Measurements from ENCODE around the gene CDH12. TPM values are rescaled to one million over a fixed set of nuclear protein-coding genes. Genes with fewer than 3 reads are reported as not detected.
"Not testable (repeated sequence)": the region's sequence is repeated elsewhere in the genome, so short reads cannot be mapped to it uniquely, and the experiment has no call there.

CDH12 gene
- total RNA-seq, 2 donors from 2014 or later = 0.90 to 1.9 TPM

DNA sequence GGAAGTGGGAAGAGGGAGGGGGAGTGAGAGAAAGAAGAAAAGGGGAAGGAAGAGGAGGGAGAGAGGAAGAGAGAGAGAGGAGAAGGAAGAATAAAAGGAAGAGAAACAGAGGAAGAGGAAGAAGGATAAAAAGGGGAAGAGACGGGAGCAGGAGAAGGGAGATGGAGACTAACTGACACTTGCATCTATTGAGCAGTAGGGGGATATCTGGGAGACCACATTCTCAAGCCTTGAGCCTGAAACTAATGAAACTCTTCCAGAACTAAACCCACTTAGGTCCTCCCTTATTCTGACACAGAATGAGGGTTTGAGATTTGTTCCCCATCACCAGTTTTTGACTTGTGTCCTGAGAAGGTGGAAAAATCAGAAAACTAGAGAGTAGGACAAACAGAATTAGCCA is 533.3 kb downstream of the CDH12 start:
- TF ChIP-seq, protein P1, sequence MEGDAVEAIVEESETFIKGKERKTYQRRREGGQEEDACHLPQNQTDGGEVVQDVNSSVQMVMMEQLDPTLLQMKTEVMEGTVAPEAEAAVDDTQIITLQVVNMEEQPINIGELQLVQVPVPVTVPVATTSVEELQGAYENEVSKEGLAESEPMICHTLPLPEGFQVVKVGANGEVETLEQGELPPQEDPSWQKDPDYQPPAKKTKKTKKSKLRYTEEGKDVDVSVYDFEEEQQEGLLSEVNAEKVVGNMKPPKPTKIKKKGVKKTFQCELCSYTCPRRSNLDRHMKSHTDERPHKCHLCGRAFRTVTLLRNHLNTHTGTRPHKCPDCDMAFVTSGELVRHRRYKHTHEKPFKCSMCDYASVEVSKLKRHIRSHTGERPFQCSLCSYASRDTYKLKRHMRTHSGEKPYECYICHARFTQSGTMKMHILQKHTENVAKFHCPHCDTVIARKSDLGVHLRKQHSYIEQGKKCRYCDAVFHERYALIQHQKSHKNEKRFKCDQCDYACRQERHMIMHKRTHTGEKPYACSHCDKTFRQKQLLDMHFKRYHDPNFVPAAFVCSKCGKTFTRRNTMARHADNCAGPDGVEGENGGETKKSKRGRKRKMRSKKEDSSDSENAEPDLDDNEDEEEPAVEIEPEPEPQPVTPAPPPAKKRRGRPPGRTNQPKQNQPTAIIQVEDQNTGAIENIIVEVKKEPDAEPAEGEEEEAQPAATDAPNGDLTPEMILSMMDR (conservative IDR thresholded peaks at IDR 0.05) = peak; percentile 74
- no peaks in the 10 kb centered on the region for H3K36me3 ChIP-seq (ENCODE audit: control insufficient read depth, insufficient read depth, low read length)
- H3K27ac ChIP-seq (ENCODE audit: low read depth, low read length) = no peak overlapping the region
- H3K9ac ChIP-seq (ENCODE audit: extremely low read depth, low read length, poor library complexity, severe bottlenecking) = no peak overlapping the region
- H3K27me3 ChIP-seq (ENCODE audit: control insufficient read depth, insufficient read depth, low read length, poor library complexity, severe bottlenecking) = no peaks in the 10 kb centered on the region
- no peaks in the 10 kb centered on the region for H3K27me3 Mint-ChIP-seq (ENCODE audit: insufficient read depth)
- H3K36me3 Mint-ChIP-seq (ENCODE audit: low read depth) = no peaks in the 10 kb centered on the region
- no peak for DNase-seq
- H3K4me1 ChIP-seq (ENCODE audit: control insufficient read depth, insufficient read depth, low read length) = no peaks in the 10 kb centered on the region
- H3K4me3 Mint-ChIP-seq = no peak overlapping the region
- H3K4me1 Mint-ChIP-seq = no peaks in the 10 kb centered on the region
- no peaks in the 10 kb centered on the region for H3K9me3 ChIP-seq (ENCODE audit: control insufficient read depth, low read length)
- no peak overlapping the region for H3K4me3 ChIP-seq (ENCODE audit: low read length)
- WGBS, 2 experiments (ENCODE audit: insufficient coverage in 1 of 2, insufficient read length in 1 of 2) = 57 to 81% methylated on average over 1 of the region's 1 CpG
- H3K27ac Mint-ChIP-seq = no peak overlapping the region
- no peaks in the 10 kb centered on the region for H3K9me3 Mint-ChIP-seq

DNA sequence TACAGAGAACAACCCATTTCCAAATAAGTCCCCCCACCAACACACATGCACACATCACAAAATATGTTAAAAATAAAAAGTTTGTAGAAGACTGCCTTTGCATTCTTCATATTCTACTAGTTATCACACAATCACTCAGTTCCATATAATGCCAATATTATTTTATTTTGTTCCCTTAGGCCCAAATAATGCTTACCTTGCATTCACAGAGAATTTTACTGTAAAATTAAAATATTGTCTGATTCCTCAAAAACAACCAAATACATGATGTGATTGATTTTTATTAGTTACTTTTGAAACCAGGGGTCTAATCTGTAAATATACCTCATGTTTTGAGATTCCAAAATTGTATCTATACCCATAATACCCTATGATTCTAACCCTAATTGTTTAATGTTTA is 536.9 kb downstream of the CDH12 start:
- no peaks in the 10 kb centered on the region for H3K9me3 ChIP-seq (ENCODE audit: control insufficient read depth, low read length)
- H3K27ac ChIP-seq (ENCODE audit: low read depth, low read length) = no peak overlapping the region
- H3K36me3 ChIP-seq (ENCODE audit: control insufficient read depth, insufficient read depth, low read length) = no peaks in the 10 kb centered on the region
- TF ChIP-seq, protein P1 (conservative IDR thresholded peaks at IDR 0.05) = no peak
- Mint-ChIP-seq H3K27ac (no peak overlapping the region), H3K36me3 (ENCODE audit: low read depth) (no peaks in the 10 kb centered on the region), H3K9me3 (no peaks in the 10 kb centered on the region), H3K4me1 (no peaks in the 10 kb centered on the region), H3K27me3 (ENCODE audit: insufficient read depth) (no peaks in the 10 kb centered on the region), H3K4me3 (no peak overlapping the region)
- no peak for DNase-seq
- no peaks in the 10 kb centered on the region for H3K4me1 ChIP-seq (ENCODE audit: control insufficient read depth, insufficient read depth, low read length)
- no peak overlapping the region for H3K9ac ChIP-seq (ENCODE audit: extremely low read depth, low read length, poor library complexity, severe bottlenecking)
- H3K4me3 ChIP-seq (ENCODE audit: low read length) = no peak overlapping the region
- H3K27me3 ChIP-seq (ENCODE audit: control insufficient read depth, insufficient read depth, low read length, poor library complexity, severe bottlenecking) = no peaks in the 10 kb centered on the region

DNA sequence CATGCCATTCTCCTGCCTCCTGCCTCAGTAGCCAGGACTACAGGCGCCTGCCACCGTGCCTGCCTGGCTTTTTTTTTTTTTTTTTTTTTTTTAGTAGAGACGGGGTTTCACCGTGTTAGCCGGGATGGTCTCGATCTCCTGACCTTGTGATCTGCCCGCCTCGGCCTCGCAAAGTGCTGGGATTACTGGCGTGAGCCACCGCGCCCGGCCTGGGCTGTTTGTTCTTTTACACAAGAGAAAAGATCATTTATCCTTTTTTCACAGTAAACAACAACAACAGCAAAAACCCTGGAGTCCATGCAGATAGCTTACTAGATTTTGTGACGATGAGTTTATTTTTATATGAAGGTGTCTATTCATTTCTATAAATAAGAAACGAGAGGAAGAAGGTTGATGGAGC is 538.1 kb downstream of the CDH12 start:
- not testable (repeated sequence) for H3K27ac ChIP-seq (ENCODE audit: low read depth, low read length); H3K27me3 Mint-ChIP-seq (ENCODE audit: insufficient read depth); DNase-seq; H3K9ac ChIP-seq (ENCODE audit: extremely low read depth, low read length, poor library complexity, severe bottlenecking); H3K9me3 ChIP-seq (ENCODE audit: control insufficient read depth, low read length); H3K36me3 ChIP-seq (ENCODE audit: control insufficient read depth, insufficient read depth, low read length); H3K36me3 Mint-ChIP-seq (ENCODE audit: low read depth); H3K4me3 Mint-ChIP-seq; H3K9me3 Mint-ChIP-seq; H3K27ac Mint-ChIP-seq; H3K4me3 ChIP-seq (ENCODE audit: low read length); H3K4me1 Mint-ChIP-seq; H3K4me1 ChIP-seq (ENCODE audit: control insufficient read depth, insufficient read depth, low read length); H3K27me3 ChIP-seq (ENCODE audit: control insufficient read depth, insufficient read depth, low read length, poor library complexity, severe bottlenecking)
- 90 to 97% methylated on average over 5 to 15 of the region's 15 CpGs for WGBS, 2 experiments (ENCODE audit: insufficient coverage in 1 of 2, insufficient read length in 1 of 2)

DNA sequence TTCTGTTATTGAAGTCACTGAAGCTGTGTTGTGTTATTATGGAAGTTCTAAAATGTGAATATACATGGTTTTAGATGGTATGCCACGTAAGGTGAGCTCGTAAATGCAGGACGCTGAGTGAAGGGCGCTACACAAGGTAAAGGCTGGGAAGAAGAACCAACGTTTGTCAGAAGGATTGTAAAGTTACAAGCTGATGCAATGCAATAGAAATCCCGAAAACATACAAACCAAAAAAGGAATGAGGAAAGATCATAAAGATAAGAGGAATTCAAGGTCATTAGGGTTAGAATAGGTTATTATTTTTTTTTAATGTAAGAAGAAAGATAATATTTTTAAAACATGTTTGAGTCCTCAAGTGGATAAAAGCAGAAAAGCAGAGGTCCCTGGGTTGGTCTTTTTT is 538.6 kb downstream of the CDH12 start:
- no peaks in the 10 kb centered on the region for H3K9me3 ChIP-seq (ENCODE audit: control insufficient read depth, low read length)
- no peaks in the 10 kb centered on the region for H3K4me1 Mint-ChIP-seq
- 93 to 95% methylated on average over 6 of the region's 6 CpGs for WGBS, 2 experiments (ENCODE audit: insufficient coverage in 1 of 2, insufficient read length in 1 of 2)

More for the DNA sequence above, 538.6 kb downstream of the CDH12 start:
- no peak overlapping the region for H3K27ac ChIP-seq (ENCODE audit: low read depth, low read length)
- no peak overlapping the region for H3K4me3 Mint-ChIP-seq
- TF ChIP-seq, protein P1 (conservative IDR thresholded peaks at IDR 0.05) = no peak
- no peak overlapping the region for H3K27ac Mint-ChIP-seq
- no peaks in the 10 kb centered on the region for H3K36me3 ChIP-seq (ENCODE audit: control insufficient read depth, insufficient read depth, low read length)
- no peaks in the 10 kb centered on the region for H3K4me1 ChIP-seq (ENCODE audit: control insufficient read depth, insufficient read depth, low read length)
- no peak for DNase-seq
- H3K36me3 Mint-ChIP-seq (ENCODE audit: low read depth) = no peaks in the 10 kb centered on the region
- H3K9me3 Mint-ChIP-seq = no peaks in the 10 kb centered on the region
- no peak overlapping the region for H3K4me3 ChIP-seq (ENCODE audit: low read length)
- no peak overlapping the region for H3K9ac ChIP-seq (ENCODE audit: extremely low read depth, low read length, poor library complexity, severe bottlenecking)
- no peaks in the 10 kb centered on the region for H3K27me3 Mint-ChIP-seq (ENCODE audit: insufficient read depth)
- no peaks in the 10 kb centered on the region for H3K27me3 ChIP-seq (ENCODE audit: control insufficient read depth, insufficient read depth, low read length, poor library complexity, severe bottlenecking)

Data from endodermal cell (in vitro differentiated cells).